ENCODE data around the gene ERC2. TPM values are rescaled to one million over a fixed set of nuclear protein-coding genes. Genes with fewer than 3 reads are reported as not detected.

Gene ERC2
- polyA plus RNA-seq, 3 donors: not detected

GRCh38 chr3:55755516-55756205 lies 712.6 kb downstream of the ERC2 start:
- intact Hi-C loops (cut with micrococcal nuclease): no loop called here
- Histone ChIP-seq H3K4me3 (replicated peaks in 1 of 3; ENCODE audit: low read depth in 2 of 3, low read length in 3 of 3) (no peak overlapping the region), H3K36me3 (replicated peaks in 1 of 2; ENCODE audit: control insufficient read depth in 1 of 2, insufficient read depth in 2 of 2, low read length in 2 of 2) (no peaks in the 10 kb centered on the region), H3K27ac (ENCODE audit: low read depth in 1 of 2, low read length in 2 of 2) (no peak overlapping the region), H3K27me3 (ENCODE audit: control insufficient read depth in 2 of 2, insufficient read depth in 2 of 2, low read length in 2 of 2) (no peaks in the 10 kb centered on the region), H3K9me3 (replicated peaks in 1 of 2; ENCODE audit: control insufficient read depth in 1 of 2, insufficient read depth in 1 of 2, low read length in 2 of 2) (no peaks in the 10 kb centered on the region), H2AFZ (ENCODE audit: insufficient read depth, low read depth, low read length, poor library complexity, severe bottlenecking) (no peak overlapping the region), H4K20me1 (ENCODE audit: insufficient read depth, low read length) (no peaks in the 10 kb centered on the region), H3K4me1 (ENCODE audit: control insufficient read depth in 1 of 2, insufficient read depth in 2 of 2, low read length in 2 of 2) (no peaks in the 10 kb centered on the region), H3K9ac (ENCODE audit: insufficient read depth, low read length, poor library complexity, severe bottlenecking) (no peak overlapping the region), H3K4me2 (replicated peaks; ENCODE audit: extremely low read depth, low read length, poor library complexity, severe bottlenecking) (no peak overlapping the region), H3K79me2 (ENCODE audit: insufficient read depth, low read length) (no peaks in the 10 kb centered on the region)
- H3K4me3 Mint-ChIP-seq: no peak overlapping the region
- no peaks in the 10 kb centered on the region for H3K4me1 Mint-ChIP-seq
- H3K27ac Mint-ChIP-seq: no peak overlapping the region
- H3K27me3 Mint-ChIP-seq (ENCODE audit: low read depth in 3 of 3): peaks cover 0 to 2% (median 2%) of the 10 kb centered on the region in 3 donors
- H3K36me3 Mint-ChIP-seq: no peaks in the 10 kb centered on the region
- DNase-seq: no peak
- WGBS (ENCODE audit: insufficient coverage): 100% methylated on average over 2 of the region's 9 CpGs
- TF ChIP-seq CTCF (IDR thresholded peaks at IDR 0.05): no peak
- no peaks in the 10 kb centered on the region for H3K9me3 Mint-ChIP-seq

- Mint-ChIP-seq H3K27ac (no peak overlapping the region), H3K27me3 (ENCODE audit: low read depth in 3 of 3) (peaks cover 0 to 3% (median 0%) of the 10 kb centered on the region in 3 donors), H3K4me1 (no peaks in the 10 kb centered on the region), H3K36me3 (no peaks in the 10 kb centered on the region), H3K9me3 (peaks cover 0 to 5% (median 2%) of the 10 kb centered on the region in 7 donors), H3K4me3 (no peak overlapping the region)
- intact Hi-C loops (cut with micrococcal nuclease): no loop called here
- Histone ChIP-seq H4K20me1 (ENCODE audit: insufficient read depth, low read length) (no peaks in the 10 kb centered on the region), H3K27ac (ENCODE audit: low read depth in 1 of 2, low read length in 2 of 2) (no peak overlapping the region), H3K27me3 (ENCODE audit: control insufficient read depth in 2 of 2, insufficient read depth in 2 of 2, low read length in 2 of 2) (no peaks in the 10 kb centered on the region), H3K4me2 (replicated peaks; ENCODE audit: extremely low read depth, low read length, poor library complexity, severe bottlenecking) (no peak overlapping the region), H3K36me3 (replicated peaks in 1 of 2; ENCODE audit: control insufficient read depth in 1 of 2, insufficient read depth in 2 of 2, low read length in 2 of 2) (no peaks in the 10 kb centered on the region), H3K9me3 (replicated peaks in 1 of 2; ENCODE audit: control insufficient read depth in 1 of 2, insufficient read depth in 1 of 2, low read length in 2 of 2) (no peaks in the 10 kb centered on the region), H3K4me1 (ENCODE audit: control insufficient read depth in 1 of 2, insufficient read depth in 2 of 2, low read length in 2 of 2) (no peaks in the 10 kb centered on the region), H3K4me3 (replicated peaks in 1 of 3; ENCODE audit: low read depth in 2 of 3, low read length in 3 of 3) (no peak overlapping the region), H2AFZ (ENCODE audit: insufficient read depth, low read depth, low read length, poor library complexity, severe bottlenecking) (no peak overlapping the region), H3K9ac (ENCODE audit: insufficient read depth, low read length, poor library complexity, severe bottlenecking) (no peak overlapping the region), H3K79me2 (ENCODE audit: insufficient read depth, low read length) (no peaks in the 10 kb centered on the region)
- WGBS (ENCODE audit: insufficient coverage): 80% methylated on average over 1 of the region's 5 CpGs
- no peak for DNase-seq
- no peak for TF ChIP-seq CTCF (IDR thresholded peaks at IDR 0.05)
Measured at GRCh38 chr3:55752911-55753310, 715.4 kb downstream of the ERC2 start.

Data from CD14-positive monocyte (primary cell).